GM18951 (cell line): ENCODE results near the gene RGS7.

Experiments
- POLR2A ChIP-seq: IDR thresholded peaks from 4 replicates; pipeline ENCODE4 v1.6.1; 2011; ENCODE audit warnings: mild to moderate bottlenecking; ENCODE audit not compliant: insufficient read length, insufficient read depth; ENCODE audit errors: extremely low read depth
- in situ Hi-C: fragments of 300-500 bp; cut with MboI; formaldehyde crosslinking; loops from one replicate; pipeline ENCODE4 v1.12.0; 2022; ENCODE audit warnings: low sequenced_read_pairs, mixed read lengths, inconsistent platforms; ENCODE audit not compliant: unreplicated experiment

The RGS7 gene

GRCh38 chr1:241357366-241358340 is 648 bp upstream of the RGS7 start:
- in situ Hi-C loops: no loop called here
- no peak for TF ChIP-seq POLR2A

- TF ChIP-seq POLR2A: no peak
- in situ Hi-C loops: no loop called here
Measured at GRCh38 chr1:241356187-241356518, 852 bp downstream of the RGS7 start.

GRCh38 chr1:241355311-241356010 is 1.5 kb downstream of the RGS7 start:
- in situ Hi-C loops: no loop called here
- no peak for TF ChIP-seq POLR2A

- TF ChIP-seq POLR2A: no peak
- in situ Hi-C loops: no loop called here
Measured at GRCh38 chr1:241352401-241352800, 4.6 kb downstream of the RGS7 start.

GRCh38 chr1:241351841-241352240 is 5.2 kb downstream of the RGS7 start:
- no peak for TF ChIP-seq POLR2A
- in situ Hi-C loops: no loop called here

- in situ Hi-C loops: no loop called here
- no peak for TF ChIP-seq POLR2A
Measured at GRCh38 chr1:241343956-241344355, 13.0 kb downstream of the RGS7 start.

GRCh38 chr1:241336335-241336734 is 20.7 kb downstream of the RGS7 start:
- in situ Hi-C loops: no loop called here

GRCh38 chr1:241332987-241333386 is 24.0 kb downstream of the RGS7 start:
- TF ChIP-seq POLR2A: no peak
- in situ Hi-C loops: no loop called here

More at GRCh38 chr1:241336335-241336734, 20.7 kb downstream of the RGS7 start:
- TF ChIP-seq POLR2A: no peak

GRCh38 chr1:241332037-241332409 is 25.0 kb downstream of the RGS7 start:
- TF ChIP-seq POLR2A: no peak
- in situ Hi-C loops: no loop called here

- in situ Hi-C loops: no loop called here
Measured at GRCh38 chr1:241331328-241332036, 25.5 kb downstream of the RGS7 start.

GRCh38 chr1:241330619-241331327 is 26.2 kb downstream of the RGS7 start:
- in situ Hi-C loops: no loop called here
- TF ChIP-seq POLR2A: no peak

More at GRCh38 chr1:241331328-241332036, 25.5 kb downstream of the RGS7 start:
- TF ChIP-seq POLR2A: no peak

- no peak for TF ChIP-seq POLR2A
- in situ Hi-C loops: no loop called here
Measured at GRCh38 chr1:241325456-241325855, 31.5 kb downstream of the RGS7 start.
